ENCODE results near the gene RAP1GAP2.
A peak's percentile ranks its signal among the peaks of the same experiment; 100 is the strongest.
"Not testable (repeated sequence)": the region's sequence is repeated elsewhere in the genome, so short reads cannot be mapped to it uniquely, and the experiment has no call there.

RAP1GAP2 gene

GRCh38 chr17:3026856-3027751, 230.9 kb downstream of the RAP1GAP2 start:
- no peak for TF ChIP-seq CTCF (IDR thresholded peaks at IDR 0.05; ENCODE audit: low read depth, low read length)
- H3K9me3 ChIP-seq (ENCODE audit: severe bottlenecking), result peaks cover 9% of the 10 kb centered on the region
- H3K27me3 ChIP-seq (ENCODE audit: insufficient read depth, low read depth, severe bottlenecking), result no peaks in the 10 kb centered on the region
- H3K36me3 ChIP-seq, result peaks cover 55% of the 10 kb centered on the region
- peak; percentile 92 for DNase-seq
- H3K4me3 ChIP-seq (ENCODE audit: low read depth, low read length), result no peak overlapping the region; the same call in 1 of the 2 replicates
- H3K27ac ChIP-seq, result peak overlapping the region; percentile 94

- no peak for DNase-seq
- TF ChIP-seq CTCF (IDR thresholded peaks at IDR 0.05; ENCODE audit: low read depth, low read length), result no peak
- H3K27ac ChIP-seq, result peak overlapping the region; percentile 94
- no peaks in the 10 kb centered on the region for H3K27me3 ChIP-seq (ENCODE audit: insufficient read depth, low read depth, severe bottlenecking)
- no peak overlapping the region for H3K4me3 ChIP-seq (ENCODE audit: low read depth, low read length)
- H3K36me3 ChIP-seq, result peaks cover 49% of the 10 kb centered on the region
- H3K9me3 ChIP-seq (ENCODE audit: severe bottlenecking), result peaks cover 6% of the 10 kb centered on the region
Measured at GRCh38 chr17:3027786-3028532, 231.7 kb downstream of the RAP1GAP2 start.

GRCh38 chr17:3029213-3029913, 233.1 kb downstream of the RAP1GAP2 start:
- Histone ChIP-seq H3K27me3 (ENCODE audit: insufficient read depth, low read depth, severe bottlenecking) (no peaks in the 10 kb centered on the region), H3K27ac (no peak overlapping the region), H3K9me3 (ENCODE audit: severe bottlenecking) (no peaks in the 10 kb centered on the region), H3K4me3 (ENCODE audit: low read depth, low read length) (no peak overlapping the region), H3K36me3 (peaks cover 40% of the 10 kb centered on the region)
- no peak for DNase-seq
- TF ChIP-seq CTCF (IDR thresholded peaks at IDR 0.05; ENCODE audit: low read depth, low read length), result no peak

- Histone ChIP-seq H3K36me3 (peaks cover 37% of the 10 kb centered on the region), H3K27me3 (ENCODE audit: insufficient read depth, low read depth, severe bottlenecking) (no peaks in the 10 kb centered on the region), H3K9me3 (ENCODE audit: severe bottlenecking) (no peaks in the 10 kb centered on the region), H3K27ac (no peak overlapping the region), H3K4me3 (ENCODE audit: low read depth, low read length) (no peak overlapping the region)
- no peak for TF ChIP-seq CTCF (IDR thresholded peaks at IDR 0.05; ENCODE audit: low read depth, low read length)
- no peak for DNase-seq
Measured at GRCh38 chr17:3030096-3030495, 233.9 kb downstream of the RAP1GAP2 start.

- H3K4me3 ChIP-seq (ENCODE audit: low read depth, low read length); H3K27ac ChIP-seq; H3K9me3 ChIP-seq (ENCODE audit: severe bottlenecking); DNase-seq; H3K27me3 ChIP-seq (ENCODE audit: insufficient read depth, low read depth, severe bottlenecking): not testable (repeated sequence)
- peaks cover 34% of the 10 kb centered on the region for H3K36me3 ChIP-seq
Measured at GRCh38 chr17:3030852-3031470, 234.7 kb downstream of the RAP1GAP2 start.
